ENCODE results near the gene EXOSC7.
"Not testable (repeated sequence)": the region's sequence is repeated elsewhere in the genome, so short reads cannot be mapped to it uniquely, and the experiment has no call there.

EXOSC7 gene

DNA sequence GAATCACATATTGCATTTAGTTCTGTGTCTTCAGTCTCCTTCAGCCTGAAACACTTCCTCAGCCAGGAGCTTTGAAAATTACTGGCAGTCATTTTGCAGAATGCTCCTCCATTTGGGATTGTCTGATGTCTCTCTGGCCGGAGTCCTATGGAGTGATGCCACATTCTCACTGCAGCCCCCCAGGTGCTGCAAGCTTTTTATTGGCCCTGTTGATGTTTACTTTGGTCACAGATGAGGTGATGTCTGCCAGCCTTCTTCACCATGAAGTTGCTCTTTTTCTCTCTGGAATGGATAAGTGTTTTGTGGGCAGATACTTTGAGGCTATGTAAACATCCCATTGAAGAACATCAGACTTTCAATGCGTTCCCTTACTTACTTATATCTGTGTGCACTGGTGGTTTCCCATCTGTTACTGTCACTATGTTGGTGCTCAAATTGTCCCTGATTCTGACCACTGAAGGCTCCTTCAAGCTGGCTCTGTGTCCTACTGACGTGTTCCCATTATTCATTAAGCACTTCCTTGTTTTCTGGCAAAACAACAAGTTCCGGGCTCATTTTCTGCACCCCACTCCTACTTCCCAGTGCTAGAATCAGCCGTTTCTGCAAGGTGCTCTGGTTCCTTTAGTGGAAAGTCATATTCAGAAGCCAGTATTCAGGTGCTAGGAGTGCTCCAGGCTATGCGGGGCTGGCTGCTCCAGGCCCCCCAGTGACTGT lies 48.7 kb downstream of the EXOSC7 start:
- DNase-seq (ENCODE audit: low read depth): no peak

DNA sequence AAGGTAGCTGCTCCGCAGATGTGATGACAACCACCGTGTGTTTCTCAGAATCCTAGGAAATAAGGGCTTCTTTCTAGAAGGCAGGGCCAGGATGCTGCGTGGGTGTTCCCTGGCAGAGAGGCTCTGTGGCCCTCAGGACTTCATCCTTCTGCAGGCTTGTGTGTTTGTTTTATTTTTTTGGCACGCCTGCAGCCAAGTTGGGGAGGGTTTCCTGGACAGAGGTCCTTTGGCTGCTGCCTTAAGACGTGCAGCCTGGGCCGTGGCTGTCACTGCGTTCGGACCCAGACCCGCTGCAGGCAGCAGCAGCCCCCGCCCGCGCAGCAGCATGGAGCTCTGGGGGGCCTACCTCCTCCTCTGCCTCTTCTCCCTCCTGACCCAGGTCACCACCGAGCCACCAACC lies 50.0 kb downstream of the EXOSC7 start, which contains the start of gene CLEC3B:
Gene CLEC3B, plus strand, starts transcription at position 266 of the 400 bp plus-strand sequence. Its CDS starts 60 bp downstream, at position 326.
- DNase-seq (ENCODE audit: low read depth): no peak

DNA sequence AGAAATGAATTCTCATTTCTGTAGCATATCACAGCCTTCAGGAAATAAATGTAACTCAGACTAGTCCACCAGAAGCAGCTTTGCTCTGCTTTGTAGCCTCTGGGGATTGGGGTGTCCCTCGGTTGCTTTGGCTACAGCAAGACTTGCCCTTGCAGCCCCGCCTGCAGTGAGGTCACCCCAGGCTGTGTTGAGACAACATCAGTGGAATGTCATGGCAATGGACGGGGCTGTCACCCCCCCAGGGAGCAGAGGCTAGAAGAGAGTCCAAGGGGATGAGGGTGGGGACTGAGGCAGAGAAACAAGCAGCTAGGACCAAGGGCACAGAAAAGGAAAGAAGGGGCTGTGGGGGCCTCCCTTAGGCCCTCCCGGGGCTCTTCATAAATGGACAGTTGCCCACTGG lies 50.9 kb downstream of the EXOSC7 start:
- DNase-seq (ENCODE audit: low read depth): no peak

DNA sequence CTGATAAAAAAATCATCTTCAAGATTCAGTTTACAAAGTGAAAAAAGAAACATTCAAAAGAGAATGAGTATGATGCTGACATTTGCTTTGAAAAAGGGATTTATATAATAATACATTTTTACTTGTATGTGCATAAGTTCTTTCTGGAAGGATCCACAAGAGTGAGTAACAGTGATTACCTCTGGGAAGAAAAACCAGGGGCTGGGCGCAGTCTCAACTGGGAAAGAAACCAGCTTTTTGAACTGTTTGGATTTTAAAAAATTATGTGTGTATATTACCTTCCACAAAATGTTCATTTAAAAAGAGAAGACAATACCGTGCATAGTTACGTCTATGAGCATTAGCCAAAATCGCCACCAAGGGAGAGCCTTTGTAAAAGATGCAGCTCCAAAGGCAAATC lies 51.4 kb downstream of the EXOSC7 start:
- no peak for DNase-seq (ENCODE audit: low read depth)

DNA sequence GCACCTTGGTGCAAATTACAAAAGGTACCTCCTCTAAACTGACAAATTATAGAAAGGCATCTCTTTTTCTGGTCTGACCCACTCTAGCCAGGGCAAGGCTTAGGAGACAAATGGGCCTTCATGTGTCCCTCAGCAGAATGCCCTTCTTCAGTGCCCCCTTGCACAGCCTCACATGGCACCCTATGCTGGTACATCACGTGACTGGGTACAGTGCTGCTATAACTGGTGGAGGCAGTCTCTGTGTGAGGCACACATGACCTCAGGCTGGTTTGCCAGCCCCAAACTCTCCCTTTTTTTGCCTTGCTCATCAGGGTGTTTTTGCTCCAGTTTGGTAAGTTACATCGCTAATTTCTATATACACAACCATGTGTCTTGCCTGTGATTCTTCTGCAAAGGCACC lies 53.2 kb downstream of the EXOSC7 start:
- no peak for DNase-seq (ENCODE audit: low read depth)

DNA sequence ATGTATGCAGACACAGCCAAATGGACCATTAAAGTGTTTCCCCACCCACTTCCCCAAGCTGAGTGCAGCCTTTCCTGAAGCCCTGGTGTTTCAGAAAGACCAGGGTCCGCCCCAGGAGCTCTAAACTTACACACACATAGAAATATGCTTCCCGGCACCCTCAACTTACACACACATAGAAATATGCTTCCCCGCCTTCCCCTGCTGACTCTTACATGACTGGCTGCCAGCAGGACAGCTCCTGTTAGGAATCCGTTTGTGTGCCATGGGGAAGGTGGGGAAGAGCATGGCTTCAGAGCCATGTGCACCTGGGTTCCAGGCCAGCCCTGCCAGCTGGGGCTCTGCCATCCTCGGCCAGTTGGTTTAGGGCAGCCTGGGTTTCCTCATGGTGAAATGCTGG lies 53.6 kb downstream of the EXOSC7 start:
- no peak for DNase-seq (ENCODE audit: low read depth)

DNA sequence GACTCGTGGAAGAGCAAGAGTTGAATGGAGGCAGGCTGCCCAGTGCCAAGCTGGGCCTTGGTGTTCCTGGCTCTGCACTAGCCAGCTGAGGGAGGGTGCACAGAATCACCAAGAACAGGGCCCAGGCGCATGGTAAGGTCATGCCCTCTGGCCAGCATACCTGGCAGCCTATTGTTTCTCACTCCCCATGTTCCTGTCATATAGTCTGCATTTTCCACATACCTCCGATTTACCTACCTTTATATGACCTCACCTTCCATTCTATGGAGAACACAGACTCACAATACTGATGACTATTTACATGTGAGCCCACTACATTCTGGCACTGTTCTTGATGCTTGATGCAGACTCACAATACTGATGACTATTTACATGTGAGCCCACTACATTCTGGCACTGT lies 55.5 kb downstream of the EXOSC7 start:
- no peak for DNase-seq (ENCODE audit: low read depth)

DNA sequence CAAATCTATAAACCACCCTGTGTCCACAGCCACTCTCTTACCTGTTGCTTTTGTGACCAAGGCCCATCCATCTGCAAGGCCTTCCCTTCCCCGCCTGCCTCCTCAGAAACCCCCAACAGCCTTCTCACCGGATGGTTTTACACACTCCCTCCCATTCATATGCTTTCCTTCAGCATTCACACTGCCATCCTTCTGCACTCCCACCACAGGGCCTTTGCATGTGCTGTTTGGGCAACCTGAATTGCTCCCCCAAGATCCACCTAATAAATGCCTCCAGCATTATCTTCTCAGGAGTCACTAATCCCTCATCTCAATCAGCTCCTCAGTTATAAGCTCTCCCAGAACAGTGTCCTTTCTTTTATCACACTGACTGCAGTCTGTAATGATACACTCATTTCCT lies 56.1 kb downstream of the EXOSC7 start:
- DNase-seq (ENCODE audit: low read depth): no peak

DNA sequence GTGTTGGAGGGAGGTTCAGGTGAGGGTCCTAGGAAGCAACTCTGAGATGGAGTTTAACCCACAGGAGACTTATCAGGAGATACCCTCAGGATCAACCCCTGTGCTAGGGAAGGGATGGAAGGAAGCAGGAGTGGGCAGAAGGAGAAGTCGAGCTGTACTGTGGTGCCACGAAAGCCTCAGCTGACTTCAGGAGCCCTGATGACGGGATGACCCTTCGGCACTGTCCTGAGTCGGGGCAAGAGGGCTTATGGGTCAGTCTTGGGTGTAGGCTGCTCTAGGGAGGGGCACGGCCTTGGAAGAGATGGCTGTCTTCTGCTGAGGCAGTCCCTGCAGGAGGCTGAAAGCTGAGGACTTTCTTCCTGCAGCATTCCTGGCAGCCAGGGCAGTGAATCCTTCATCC lies 57.7 kb downstream of the EXOSC7 start:
- DNase-seq (ENCODE audit: low read depth): no peak

DNA sequence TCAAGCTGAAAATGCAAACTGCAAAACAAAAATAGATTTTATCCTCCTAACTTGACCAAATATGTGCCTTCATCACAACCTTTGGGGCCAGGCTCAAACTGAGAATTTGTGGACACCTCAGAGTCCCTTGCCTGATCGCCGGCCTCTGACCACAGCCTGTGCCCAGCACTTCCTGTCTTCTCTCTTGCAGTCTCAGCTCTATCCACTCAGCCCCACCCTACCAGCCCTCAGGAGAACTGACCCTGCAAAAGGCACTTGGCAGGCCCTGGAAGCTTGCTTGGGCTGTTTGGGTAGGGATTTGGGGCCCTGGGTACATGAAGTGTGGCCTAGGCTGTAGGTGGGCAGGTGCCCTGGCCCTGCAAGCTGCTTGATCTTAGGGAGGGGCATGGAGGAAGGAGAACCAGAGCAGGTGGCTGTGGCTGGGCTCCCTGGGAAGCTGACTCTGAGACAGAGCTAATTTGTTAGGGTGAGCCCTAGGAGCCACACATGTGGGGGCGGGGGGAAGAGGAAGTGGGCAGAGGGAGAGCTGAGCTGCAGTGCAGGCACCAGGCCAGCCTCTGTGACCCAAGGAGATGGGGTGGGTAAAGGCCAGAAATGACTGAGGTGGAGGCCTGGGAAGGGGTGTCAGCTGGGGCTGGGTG lies 58.7 kb downstream of the EXOSC7 start:
- no peak for DNase-seq (ENCODE audit: low read depth)

DNA sequence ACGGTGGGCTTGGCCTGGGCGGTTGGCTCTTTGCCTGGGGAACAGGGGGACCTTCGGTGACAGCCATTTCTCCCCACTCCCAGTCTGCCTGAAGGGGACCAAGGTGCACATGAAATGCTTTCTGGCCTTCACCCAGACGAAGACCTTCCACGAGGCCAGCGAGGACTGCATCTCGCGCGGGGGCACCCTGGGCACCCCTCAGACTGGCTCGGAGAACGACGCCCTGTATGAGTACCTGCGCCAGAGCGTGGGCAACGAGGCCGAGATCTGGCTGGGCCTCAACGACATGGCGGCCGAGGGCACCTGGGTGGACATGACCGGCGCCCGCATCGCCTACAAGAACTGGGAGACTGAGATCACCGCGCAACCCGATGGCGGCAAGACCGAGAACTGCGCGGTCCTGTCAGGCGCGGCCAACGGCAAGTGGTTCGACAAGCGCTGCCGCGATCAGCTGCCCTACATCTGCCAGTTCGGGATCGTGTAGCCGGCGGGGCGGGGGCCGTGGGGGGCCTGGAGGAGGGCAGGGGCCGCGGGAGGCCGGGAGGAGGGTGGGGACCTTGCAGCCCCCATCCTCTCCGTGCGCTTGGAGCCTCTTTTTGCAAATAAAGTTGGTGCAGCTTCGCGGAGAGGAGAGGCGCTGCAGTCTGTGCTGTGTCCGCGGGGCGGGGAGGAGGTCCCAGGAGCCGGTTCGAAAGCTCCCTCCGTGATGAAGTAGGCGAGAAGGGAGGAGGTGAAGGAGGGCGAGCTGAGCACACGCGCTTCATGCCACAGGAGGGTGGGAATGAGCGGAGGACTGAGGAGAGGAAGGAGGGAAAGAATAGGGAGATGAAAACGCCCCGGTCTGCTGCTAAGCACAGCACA lies 59.6 kb downstream of the EXOSC7 start:
- peak; percentile 17 for DNase-seq (ENCODE audit: low read depth)

DNA sequence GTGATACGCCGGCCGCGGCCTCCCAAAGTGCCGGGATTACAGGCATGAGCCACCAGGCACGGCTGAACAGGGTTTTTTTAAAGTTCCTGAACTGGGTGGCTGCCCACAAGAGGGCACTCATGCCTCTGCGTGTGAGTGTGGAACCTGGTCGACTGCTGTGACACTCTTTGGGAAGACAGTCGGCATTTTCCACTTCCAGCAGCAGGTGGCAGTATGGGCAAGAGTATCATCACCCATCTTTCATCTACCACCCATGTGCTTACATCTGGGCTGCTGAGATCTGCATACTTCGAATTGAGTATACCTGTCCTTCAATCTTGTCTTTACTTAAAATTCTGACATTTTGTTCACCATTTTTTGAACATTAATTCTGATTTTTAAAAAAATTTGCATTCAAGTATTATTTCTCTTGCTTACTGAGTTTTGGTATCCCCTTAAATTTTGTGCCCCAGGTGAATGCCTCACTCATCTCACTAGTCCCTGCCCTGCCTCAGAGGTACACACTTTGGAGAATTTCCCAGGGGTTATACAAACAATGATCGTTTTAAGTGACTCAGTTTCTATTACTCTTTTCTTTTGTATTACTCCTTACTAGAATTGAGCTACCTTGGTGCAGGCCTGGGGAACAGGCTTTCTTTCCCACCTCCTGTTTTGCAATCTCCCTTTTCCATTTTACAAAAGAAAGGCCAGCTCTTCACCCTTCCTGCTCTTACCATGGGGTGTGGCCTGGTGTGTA lies 61.8 kb downstream of the EXOSC7 start:
- peak; percentile 84 for DNase-seq (ENCODE audit: low read depth)

DNA sequence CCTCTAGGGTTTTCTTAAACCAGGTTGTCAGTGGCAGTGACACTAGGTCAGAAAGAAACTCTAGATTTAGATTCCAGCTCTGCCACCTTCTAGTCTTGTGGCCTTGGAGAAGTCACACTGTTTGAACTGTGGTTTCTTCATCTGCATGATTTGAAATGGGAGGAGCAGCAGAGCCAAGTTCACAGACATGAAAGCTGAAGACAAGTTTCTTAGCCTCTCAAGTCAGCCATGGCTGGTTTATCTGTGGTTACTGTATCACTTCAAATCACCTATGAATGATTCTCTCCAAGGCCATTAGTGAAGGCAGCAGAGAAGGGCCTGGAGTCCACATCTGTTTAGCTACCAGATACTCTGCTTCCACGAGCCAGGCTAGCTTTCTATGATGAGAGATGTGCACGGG lies 65.6 kb downstream of the EXOSC7 start:
- no peak for DNase-seq (ENCODE audit: low read depth)

DNA sequence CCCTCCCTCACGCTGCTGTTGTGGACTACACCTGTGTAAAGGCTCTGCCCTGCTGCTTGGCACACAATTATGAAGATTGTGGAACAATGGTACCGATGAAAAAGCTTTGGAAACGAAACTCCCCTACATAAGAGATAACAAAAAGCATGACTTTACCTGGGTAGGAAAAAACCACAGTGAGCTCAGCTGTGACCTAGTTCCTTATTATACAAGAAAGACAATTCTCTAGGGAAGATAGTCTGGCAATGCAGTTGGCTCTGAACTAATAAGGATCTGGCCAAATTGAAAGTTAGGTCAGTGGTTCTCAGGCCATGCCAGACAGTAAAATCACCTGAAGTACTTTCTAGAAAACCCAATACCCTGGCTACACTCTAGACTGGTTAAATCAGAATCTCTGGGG lies 66.1 kb downstream of the EXOSC7 start:
- DNase-seq (ENCODE audit: low read depth): no peak

DNA sequence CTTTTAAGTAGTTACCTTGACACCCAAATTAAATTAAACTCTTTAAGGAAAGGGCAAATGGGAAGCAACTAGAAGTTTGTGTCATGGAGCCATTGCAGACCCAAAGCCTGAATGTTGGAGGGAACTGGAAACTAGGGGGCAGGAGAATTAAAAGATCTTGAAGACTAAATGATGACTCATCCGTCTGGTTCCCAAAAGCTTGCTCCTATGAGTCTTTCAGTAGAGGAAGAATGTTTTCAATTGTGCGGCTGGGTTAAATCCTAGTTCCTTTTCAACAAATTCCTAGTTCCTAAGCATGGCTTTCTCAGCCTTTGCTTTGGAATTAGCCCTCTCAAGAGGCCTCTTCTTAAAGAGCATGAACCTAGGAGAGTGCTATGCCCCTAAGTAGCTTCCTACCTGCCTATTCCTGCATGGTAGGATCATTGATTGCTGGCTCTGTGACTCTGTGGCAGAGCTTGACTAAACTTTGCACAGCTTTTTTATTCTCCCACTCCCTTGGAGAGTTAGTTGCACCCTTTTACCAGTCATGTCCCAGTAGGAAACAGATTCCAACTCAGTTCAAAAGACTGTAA lies 67.8 kb downstream of the EXOSC7 start:
- DNase-seq (ENCODE audit: low read depth): no peak

DNA sequence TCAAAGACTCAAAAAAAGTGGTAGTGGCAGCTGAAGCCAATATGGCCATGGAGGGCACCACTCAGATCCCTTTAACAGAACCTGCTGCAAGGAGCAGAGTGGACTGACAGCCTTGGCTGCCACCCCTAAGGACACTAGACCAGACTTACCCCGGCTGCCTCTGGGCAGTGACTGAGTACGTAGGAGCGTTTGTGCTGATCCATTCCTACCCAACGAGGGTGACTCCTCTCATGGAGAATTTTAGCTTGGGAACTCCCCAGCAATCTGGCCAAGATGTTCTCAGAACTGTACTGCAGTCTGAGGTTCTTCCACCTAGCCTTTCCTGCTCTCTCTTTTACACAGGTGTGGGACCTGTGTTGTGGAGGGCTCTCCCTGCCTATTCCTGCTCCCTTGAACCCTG lies 72.2 kb downstream of the EXOSC7 start:
- DNase-seq (ENCODE audit: low read depth): no peak

DNA sequence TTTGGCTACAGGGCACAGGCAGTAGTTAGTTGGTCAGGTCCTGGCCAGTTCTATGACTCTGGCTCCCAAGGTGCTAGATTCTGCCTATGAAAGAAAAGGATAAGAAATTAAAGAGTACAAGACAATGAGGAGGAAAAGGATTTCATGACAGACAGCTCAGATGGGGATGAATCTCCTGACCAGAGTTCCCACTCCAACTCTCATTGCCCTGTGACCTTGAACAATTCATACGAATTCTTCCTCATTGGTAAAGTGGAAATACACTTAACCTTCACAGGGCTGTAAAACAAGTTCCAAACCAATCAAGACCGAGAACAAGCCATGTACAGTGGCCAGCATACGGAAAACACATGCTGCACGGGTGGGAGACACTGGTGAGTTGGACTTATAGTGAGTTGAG lies 73.8 kb downstream of the EXOSC7 start:
- no peak for DNase-seq (ENCODE audit: low read depth)

DNA sequence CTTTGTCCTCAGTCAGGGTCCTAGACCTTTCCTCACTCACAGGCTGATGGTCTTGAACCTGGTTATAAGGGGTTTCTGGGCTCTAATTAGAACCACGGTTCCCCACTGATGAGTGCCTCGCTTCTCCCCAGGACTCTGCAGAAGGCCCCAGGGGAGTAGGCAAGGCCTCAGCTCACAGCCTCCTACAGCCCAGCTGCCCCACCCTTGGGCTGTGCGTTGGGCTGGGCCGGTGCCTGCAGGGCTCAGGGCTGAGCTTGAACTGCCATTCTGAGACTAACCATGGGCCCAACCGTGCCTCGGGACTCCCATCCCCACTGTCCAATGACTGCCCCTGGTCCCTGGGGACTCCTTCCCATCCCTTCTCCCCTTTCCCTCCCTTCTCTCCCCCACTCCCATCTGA lies 75.6 kb downstream of the EXOSC7 start:
- DNase-seq (ENCODE audit: low read depth): no peak

DNA sequence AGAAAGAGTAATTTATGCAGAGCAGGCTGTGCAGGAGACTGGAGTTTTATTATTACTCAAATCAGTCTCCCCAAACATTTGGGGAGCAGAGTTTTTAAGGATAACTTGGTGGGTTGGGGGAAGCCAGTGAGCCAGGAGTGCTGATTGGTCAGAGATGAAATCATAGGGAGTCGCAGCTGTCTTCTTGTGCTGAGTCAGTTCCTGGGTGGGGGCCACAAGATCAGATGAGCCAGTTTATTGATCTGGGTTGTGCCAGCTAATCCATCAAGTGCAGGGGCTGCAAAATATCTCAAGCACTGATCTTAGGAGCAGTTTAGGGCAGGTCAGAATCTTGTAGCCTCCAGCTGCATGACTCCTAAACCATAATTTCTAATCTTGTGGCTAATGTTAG lies 77.8 kb downstream of the EXOSC7 start:
- not testable (repeated sequence) for DNase-seq (ENCODE audit: low read depth)

DNA sequence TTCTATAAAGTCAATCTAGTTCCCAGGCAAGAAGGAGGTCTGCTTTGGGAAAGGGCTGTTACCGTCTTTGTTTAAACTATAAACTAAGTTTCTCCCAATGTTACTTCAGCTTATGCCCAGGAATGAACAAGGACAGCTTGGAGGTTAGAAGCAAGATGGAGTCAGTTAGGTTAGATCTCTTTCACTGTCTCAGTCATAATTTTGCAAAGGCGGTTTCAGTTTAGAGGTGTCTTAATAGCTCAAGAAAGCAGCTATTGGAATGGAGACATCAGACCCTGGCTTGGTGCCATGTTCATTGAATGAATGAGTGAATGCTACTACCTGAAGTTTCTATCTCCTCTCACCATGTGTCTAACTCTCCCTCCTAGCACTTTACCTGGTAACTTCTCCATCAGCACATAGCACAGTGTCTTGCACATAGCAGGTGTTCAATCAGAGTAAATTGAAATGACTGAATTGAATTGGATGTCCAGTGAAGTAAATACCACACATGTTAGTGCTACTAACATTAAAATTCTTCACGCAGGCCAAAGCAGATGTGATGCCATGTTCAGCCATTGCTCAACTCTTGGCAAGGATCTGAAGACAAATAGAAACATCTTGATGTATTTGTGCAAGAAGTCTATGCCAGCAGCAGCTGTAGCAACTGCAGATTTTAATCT lies 78.3 kb downstream of the EXOSC7 start:
- DNase-seq (ENCODE audit: low read depth): no peak

DNA sequence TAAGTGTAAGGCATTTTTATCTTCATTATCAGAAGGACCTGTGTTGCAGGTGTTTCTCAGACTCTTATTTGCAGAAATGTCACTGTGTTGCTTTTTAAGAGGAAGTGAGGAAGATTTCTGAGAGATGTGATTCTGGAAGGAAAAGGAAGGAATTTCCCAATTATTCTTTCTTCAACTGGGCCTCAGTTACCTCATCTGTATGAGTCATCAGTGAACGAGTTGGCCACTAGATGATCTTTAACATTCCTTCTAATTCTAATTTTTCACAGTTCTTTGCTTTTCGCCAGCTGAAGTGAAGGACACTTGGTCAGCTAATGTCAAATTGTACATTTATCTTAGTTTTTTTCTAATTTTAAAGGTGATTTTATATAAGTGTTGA lies 79.0 kb downstream of the EXOSC7 start:
- DNase-seq (ENCODE audit: low read depth): no peak

Measured in activated T-cell treated with anti-CD3 and anti-CD28 coated beads for 48 hours (primary cell).